Stomach smooth muscle (tissue), 2 donors: ENCODE results near the gene PM20D2.

ENCODE experiments used
- H3K27ac ChIP-seq: one replicate; pipeline ENCODE4 v1.7.0; 2013; ENCODE audit warnings: mild to moderate bottlenecking, low read length, inconsistent platforms
- H3K27me3 ChIP-seq, 2 donors: one replicate each; pipeline ENCODE4 v1.7.0; 2013; ENCODE audit warnings: low read length in 2 of 2; ENCODE audit not compliant: insufficient read depth in 2 of 2, control insufficient read depth in 1 of 2
- H3K36me3 ChIP-seq, 2 donors: one replicate each; pipeline ENCODE4 v1.7.0; 2013; ENCODE audit warnings: low read length in 2 of 2; ENCODE audit not compliant: control insufficient read depth in 2 of 2, insufficient read depth in 2 of 2
- H3K4me1 ChIP-seq: one replicate; pipeline ENCODE4 v1.7.0; 2013; ENCODE audit warnings: low read length; ENCODE audit not compliant: control insufficient read depth, insufficient read depth
- H3K4me3 ChIP-seq, 2 donors: one replicate each; pipeline ENCODE4 v1.7.0; 2013; ENCODE audit warnings: low read length in 2 of 2
- H3K9ac ChIP-seq, 2 donors: one replicate each; pipeline ENCODE4 v1.7.0; 2013; ENCODE audit warnings: low read length in 2 of 2, mild to moderate bottlenecking in 1 of 2
- H3K9me3 ChIP-seq, 2 donors: one replicate each; pipeline ENCODE4 v1.7.0; 2013; ENCODE audit warnings: low read length in 2 of 2; ENCODE audit not compliant: control insufficient read depth in 2 of 2
- donor health status: healthy.
- donor health status: Pancreatic carcinoma.

The PM20D2 gene

GRCh38 chr6:89145091-89145955 is 532 bp upstream of the PM20D2 start:
- peak overlapping the region; percentile 85 to 87 for H3K9ac ChIP-seq
- peaks cover 6% of the 10 kb centered on the region for H3K4me1 ChIP-seq
- H3K27me3 ChIP-seq, result no peaks in the 10 kb centered on the region
- peak overlapping the region; percentile 85 to 96 for H3K4me3 ChIP-seq
- H3K27ac ChIP-seq, result peak overlapping the region; percentile 79
- H3K36me3 ChIP-seq, result no peaks in the 10 kb centered on the region
- H3K9me3 ChIP-seq, result no peaks in the 10 kb centered on the region

DNA sequence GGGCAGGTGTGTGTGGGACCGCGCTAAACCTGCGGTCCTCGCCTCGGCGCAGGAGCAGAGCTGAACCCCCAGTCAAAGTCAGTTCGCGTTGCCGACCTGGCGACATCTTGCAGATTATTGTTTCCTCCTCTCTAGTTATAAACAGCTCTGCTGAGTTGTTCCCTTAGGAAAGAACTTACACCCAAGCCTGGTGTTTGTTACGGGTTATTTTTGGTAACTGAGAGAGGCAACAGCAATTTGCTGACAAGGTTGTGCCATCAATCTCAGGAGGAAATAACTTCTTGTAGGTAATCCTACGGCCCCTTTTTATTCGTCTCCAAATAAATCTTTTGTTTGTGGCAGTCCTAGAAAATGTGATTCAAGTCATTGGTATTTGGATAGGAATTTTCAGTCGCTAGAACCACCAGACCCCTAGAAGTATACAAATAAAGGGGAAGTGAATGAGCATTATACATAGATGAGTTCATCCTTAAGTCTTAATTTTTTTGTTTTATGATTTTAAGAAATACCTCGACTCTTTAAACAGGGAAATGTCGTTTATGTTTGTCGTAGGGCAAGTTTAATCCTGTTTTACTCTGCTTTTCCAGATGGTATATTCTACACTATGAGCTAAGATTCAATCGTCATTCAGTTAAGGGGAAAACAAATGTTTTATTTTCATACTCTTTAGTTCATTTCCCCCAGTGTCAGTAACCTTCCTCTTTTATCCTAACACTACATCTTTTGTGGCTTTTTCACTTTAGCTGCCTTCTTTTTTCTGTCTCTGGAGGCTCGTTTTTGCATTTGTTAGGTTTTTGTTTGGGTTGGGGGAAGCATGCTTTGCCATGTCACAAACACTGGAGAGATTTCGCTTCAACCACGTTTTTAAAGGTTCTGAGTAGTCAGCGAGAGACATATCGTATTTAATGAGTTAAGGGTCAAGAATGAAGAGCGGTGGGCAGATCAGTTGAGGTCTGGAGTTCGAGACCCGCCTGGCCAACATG is 1.2 kb downstream of the PM20D2 start:
- peak overlapping the region; percentile 79 for H3K27ac ChIP-seq
- H3K4me1 ChIP-seq, result peaks cover 6% of the 10 kb centered on the region
- H3K4me3 ChIP-seq, result peak overlapping the region; percentile 85 to 96
- no peaks in the 10 kb centered on the region for H3K36me3 ChIP-seq
- H3K9me3 ChIP-seq, result no peaks in the 10 kb centered on the region
- H3K27me3 ChIP-seq, result no peaks in the 10 kb centered on the region
- peak overlapping the region; percentile 85 to 87 for H3K9ac ChIP-seq

DNA sequence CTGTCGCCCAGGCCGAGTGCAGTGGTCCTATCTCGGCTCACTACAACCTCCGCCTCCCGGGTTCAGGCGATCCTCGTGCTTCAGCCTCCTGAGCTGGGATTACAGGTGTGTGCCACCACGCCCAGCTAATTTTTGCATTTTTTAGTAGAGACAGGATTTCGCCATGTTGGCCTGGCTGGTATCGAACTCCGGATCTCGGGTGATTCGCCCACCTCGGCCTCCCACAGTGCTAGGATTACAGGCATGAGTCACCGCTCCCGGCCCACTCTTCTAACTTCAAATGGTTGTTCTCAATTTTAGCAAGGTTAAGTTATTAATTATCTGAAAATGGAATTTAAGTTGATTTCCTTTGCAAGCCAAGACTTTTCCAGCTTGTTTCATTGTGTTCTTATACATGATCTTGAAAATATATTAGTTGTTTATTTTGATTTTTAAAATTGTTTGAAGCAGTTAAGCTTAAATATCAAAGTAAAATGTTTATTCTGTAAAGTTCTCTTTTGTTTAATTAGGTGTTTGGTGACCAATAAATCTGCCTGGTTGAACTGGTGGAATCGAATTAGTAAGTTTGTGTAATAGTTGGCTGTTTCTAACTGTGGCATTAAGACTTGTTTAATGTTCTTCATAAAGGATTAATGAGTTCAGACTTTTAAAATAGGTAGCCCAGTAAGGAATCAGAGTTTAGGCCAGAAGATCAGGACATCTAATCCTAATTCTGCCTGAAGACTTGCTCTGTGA is 2.3 kb downstream of the PM20D2 start:
- Histone ChIP-seq H3K9ac (no peak overlapping the region), H3K4me1 (peaks cover 6% of the 10 kb centered on the region), H3K27ac (no peak overlapping the region), H3K4me3 (peak overlapping the region; percentile 9 to 28), H3K27me3 (no peaks in the 10 kb centered on the region), H3K9me3 (no peaks in the 10 kb centered on the region), H3K36me3 (no peaks in the 10 kb centered on the region)

DNA sequence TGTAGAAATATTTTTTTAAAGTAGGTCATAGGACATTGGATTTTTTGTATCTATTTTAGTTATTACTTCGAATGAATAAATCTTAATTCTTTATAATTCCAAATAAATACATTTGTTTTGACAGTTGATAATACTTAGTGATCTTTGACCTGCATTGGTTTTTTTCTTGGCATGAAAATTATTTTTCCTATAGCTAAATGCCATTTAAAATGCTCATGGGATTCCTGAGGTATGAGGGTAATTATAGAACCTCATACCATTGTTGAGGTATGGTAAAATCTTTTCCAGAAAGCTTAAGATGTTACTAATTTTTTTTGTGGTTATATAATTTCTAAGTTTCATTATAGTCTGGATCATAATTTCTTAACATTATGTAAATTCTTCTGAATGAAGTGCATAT is 8.3 kb downstream of the PM20D2 start:
- Histone ChIP-seq H3K4me1 (no peaks in the 10 kb centered on the region), H3K9ac (no peak overlapping the region), H3K9me3 (no peaks in the 10 kb centered on the region), H3K4me3 (no peak overlapping the region), H3K27ac (no peak overlapping the region), H3K36me3 (peaks cover 0 to 11% of the 10 kb centered on the region in 2 donors), H3K27me3 (no peaks in the 10 kb centered on the region)

- Histone ChIP-seq H3K9ac (peak overlapping the region in 1 of 2 donors; percentile 61), H3K27me3 (no peaks in the 10 kb centered on the region), H3K36me3 (peaks cover 4 to 14% of the 10 kb centered on the region in 2 donors), H3K4me3 (no peak overlapping the region), H3K9me3 (no peaks in the 10 kb centered on the region), H3K27ac (peak overlapping the region; percentile 98), H3K4me1 (peaks cover 20% of the 10 kb centered on the region)
Measured at GRCh38 chr6:89160331-89161092, 14.7 kb downstream of the PM20D2 start.

GRCh38 chr6:89161326-89162046 is 15.6 kb downstream of the PM20D2 start:
- Histone ChIP-seq H3K9me3 (no peaks in the 10 kb centered on the region), H3K4me1 (peaks cover 20% of the 10 kb centered on the region), H3K4me3 (peak overlapping the region in 1 of 2 donors; percentile 61), H3K27me3 (no peaks in the 10 kb centered on the region), H3K9ac (peak overlapping the region; percentile 69 to 71), H3K27ac (peak overlapping the region; percentile 98), H3K36me3 (peaks cover 4 to 9% of the 10 kb centered on the region in 2 donors)

GRCh38 chr6:89162047-89162371 is 16.2 kb downstream of the PM20D2 start:
- Histone ChIP-seq H3K36me3 (peaks cover 4 to 9% of the 10 kb centered on the region in 2 donors), H3K4me1 (peaks cover 20% of the 10 kb centered on the region), H3K27me3 (no peaks in the 10 kb centered on the region), H3K27ac (peak overlapping the region; percentile 98), H3K4me3 (peak overlapping the region; percentile 34 to 61), H3K9me3 (no peaks in the 10 kb centered on the region), H3K9ac (peak overlapping the region; percentile 69 to 71)

DNA sequence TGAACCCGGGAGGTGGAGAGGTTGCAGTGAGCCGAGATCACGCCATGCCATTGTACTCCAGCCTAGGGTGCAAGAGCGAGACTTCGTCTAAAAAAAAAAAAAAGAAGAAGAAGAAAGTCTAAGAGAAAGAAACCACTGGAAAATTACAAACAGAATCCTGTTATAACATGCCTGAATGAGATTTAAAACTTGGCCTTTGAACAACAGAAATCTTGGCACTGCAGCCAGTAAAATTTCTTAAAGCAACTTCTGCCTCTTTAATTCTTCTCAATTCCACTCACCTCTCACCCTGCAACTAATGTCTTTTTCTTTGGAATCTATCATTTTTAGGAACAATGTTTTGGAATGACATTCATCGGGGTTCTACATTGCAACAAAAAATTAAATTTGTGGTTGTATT is 26.3 kb downstream of the PM20D2 start:
- Histone ChIP-seq H3K36me3 (no peaks in the 10 kb centered on the region), H3K27me3 (no peaks in the 10 kb centered on the region), H3K4me1 (no peaks in the 10 kb centered on the region), H3K9ac (no peak overlapping the region), H3K4me3 (no peak overlapping the region), H3K9me3 (no peaks in the 10 kb centered on the region), H3K27ac (no peak overlapping the region)

GRCh38 chr6:89173634-89174033 is 27.8 kb downstream of the PM20D2 start:
- no peaks in the 10 kb centered on the region for H3K4me1 ChIP-seq
- no peaks in the 10 kb centered on the region for H3K9me3 ChIP-seq
- no peak overlapping the region for H3K4me3 ChIP-seq
- H3K27ac ChIP-seq, result no peak overlapping the region
- no peaks in the 10 kb centered on the region for H3K27me3 ChIP-seq
- no peak overlapping the region for H3K9ac ChIP-seq
- no peaks in the 10 kb centered on the region for H3K36me3 ChIP-seq
